ENCODE results near the gene DNAJC9. TPM values are rescaled to one million over a fixed set of nuclear protein-coding genes. Genes with fewer than 3 reads are reported as not detected.

The DNAJC9 gene
- total RNA-seq, 3 donors from 2014 or later (not counting 1 experiment from before 2014, with no cell fraction given), result 14.1 to 19.0 (median 17.4) TPM

GRCh38 chr10:73253225-73253555 lies 6.1 kb upstream of the DNAJC9 start:
- 3% methylated on average over 4 of the region's 4 CpGs for WGBS (ENCODE audit: insufficient coverage)
- no peaks in the 10 kb centered on the region for H3K36me3 Mint-ChIP-seq
- peak overlapping the region; percentile 95 to 97 for H3K27ac Mint-ChIP-seq
- DNase-seq, result peak in 1 of 2 donors; percentile 50
- peaks cover 15% of the 10 kb centered on the region for H3K4me1 ChIP-seq (ENCODE audit: control insufficient read depth, insufficient read depth, low read length)
- H3K4me1 Mint-ChIP-seq, result peaks cover 21 to 31% of the 10 kb centered on the region in 2 donors
- H3K27me3 ChIP-seq (ENCODE audit: control insufficient read depth, insufficient read depth, low read length), result no peaks in the 10 kb centered on the region
- ATAC-seq, result no peak
- no peaks in the 10 kb centered on the region for H3K36me3 ChIP-seq (ENCODE audit: control insufficient read depth, insufficient read depth, low read length)
- H3K9me3 ChIP-seq (ENCODE audit: control insufficient read depth, insufficient read depth, low read length), result no peaks in the 10 kb centered on the region
- H3K4me3 Mint-ChIP-seq, result peak overlapping the region; percentile 97
- TF ChIP-seq CTCF (IDR thresholded peaks at IDR 0.05), result no peak
- H3K9me3 Mint-ChIP-seq, result no peaks in the 10 kb centered on the region
- intact Hi-C loops (cut with micrococcal nuclease), result loop anchor here (2.0 kb wide), 1 partner anchor 156 kb away; the partner anchor contains the start of gene P4HA1
- peak overlapping the region; percentile 70 for H3K4me3 ChIP-seq (ENCODE audit: low read length)
- H3K27ac ChIP-seq (ENCODE audit: low read length), result peak overlapping the region; percentile 86
- no peaks in the 10 kb centered on the region for H3K27me3 Mint-ChIP-seq (ENCODE audit: low read depth in 2 of 2)

GRCh38 chr10:73252445-73253224 lies 5.6 kb upstream of the DNAJC9 start, which contains the start of gene MRPS16:
TSS of gene MRPS16 (minus strand) at chr10:73252644. CDS start at chr10:73252482, 162 bp downstream.
- intact Hi-C loops (cut with micrococcal nuclease), result loop anchor here (2.0 kb wide), 1 partner anchor 156 kb away; the partner anchor contains the start of gene P4HA1
- Mint-ChIP-seq H3K4me1 (peaks cover 27 to 36% of the 10 kb centered on the region in 2 donors), H3K27me3 (ENCODE audit: low read depth in 2 of 2) (no peaks in the 10 kb centered on the region), H3K36me3 (no peaks in the 10 kb centered on the region), H3K4me3 (peak within 1 kb of the TSS; percentile 97), H3K27ac (peak within 1 kb of the TSS; percentile 95 to 97), H3K9me3 (no peaks in the 10 kb centered on the region)
- Histone ChIP-seq H3K36me3 (ENCODE audit: control insufficient read depth, insufficient read depth, low read length) (no peaks in the 10 kb centered on the region), H3K27ac (ENCODE audit: low read length) (peak within 1 kb of the TSS; percentile 86), H3K9me3 (ENCODE audit: control insufficient read depth, insufficient read depth, low read length) (no peaks in the 10 kb centered on the region), H3K27me3 (ENCODE audit: control insufficient read depth, insufficient read depth, low read length) (no peaks in the 10 kb centered on the region), H3K4me1 (ENCODE audit: control insufficient read depth, insufficient read depth, low read length) (peaks cover 18% of the 10 kb centered on the region), H3K4me3 (ENCODE audit: low read length) (peak within 1 kb of the TSS; percentile 70)
- ATAC-seq (peak; percentile 89 to 98 (median 93)), DNase-seq (peak; percentile 90 to 97)
- TF ChIP-seq CTCF (IDR thresholded peaks at IDR 0.05), result no peak
- under 1% methylated on average over 48 of the region's 51 CpGs for WGBS (ENCODE audit: insufficient coverage)

GRCh38 chr10:73251683-73252444 lies 4.8 kb upstream of the DNAJC9 start:
- no peak for TF ChIP-seq CTCF (IDR thresholded peaks at IDR 0.05)
- Mint-ChIP-seq H3K27me3 (ENCODE audit: low read depth in 2 of 2) (no peaks in the 10 kb centered on the region), H3K4me3 (peak overlapping the region; percentile 97), H3K36me3 (no peaks in the 10 kb centered on the region), H3K9me3 (no peaks in the 10 kb centered on the region), H3K27ac (peak overlapping the region; percentile 95 to 97), H3K4me1 (peaks cover 34 to 44% of the 10 kb centered on the region in 2 donors)
- intact Hi-C loops (cut with micrococcal nuclease), result loop anchor here (2.0 kb wide), 1 partner anchor 155 kb away; the partner anchor contains the start of gene P4HA1
- Histone ChIP-seq H3K36me3 (ENCODE audit: control insufficient read depth, insufficient read depth, low read length) (no peaks in the 10 kb centered on the region), H3K4me1 (ENCODE audit: control insufficient read depth, insufficient read depth, low read length) (peaks cover 21% of the 10 kb centered on the region), H3K4me3 (ENCODE audit: low read length) (peak overlapping the region; percentile 70), H3K9me3 (ENCODE audit: control insufficient read depth, insufficient read depth, low read length) (no peaks in the 10 kb centered on the region), H3K27ac (ENCODE audit: low read length) (peak overlapping the region; percentile 86), H3K27me3 (ENCODE audit: control insufficient read depth, insufficient read depth, low read length) (no peaks in the 10 kb centered on the region)
- ATAC-seq (peak in 1 of 3 donors; percentile 74), DNase-seq (peak in 1 of 2 donors; percentile 18)
- WGBS (ENCODE audit: insufficient coverage), result 23% methylated on average over 22 of the region's 23 CpGs

All from natural killer cell (primary cell).